Measurements from ENCODE around the gene PRPF40A. TPM values are rescaled to one million over a fixed set of nuclear protein-coding genes. Genes with fewer than 3 reads are reported as not detected.
"Not testable (repeated sequence)": the region's sequence is repeated elsewhere in the genome, so short reads cannot be mapped to it uniquely, and the experiment has no call there.

The PRPF40A gene
- total RNA-seq, 1 donor from 2014 or later, result 129 TPM

- intact Hi-C loops (cut with micrococcal nuclease), result no loop called here
- Mint-ChIP-seq H3K27me3 (no peaks in the 10 kb centered on the region), H3K27ac (no peak overlapping the region), H3K36me3 (ENCODE audit: low read depth) (peaks cover 26% of the 10 kb centered on the region), H3K9me3 (no peaks in the 10 kb centered on the region), H3K4me1 (peaks cover 31% of the 10 kb centered on the region), H3K4me3 (no peak overlapping the region)
- TF ChIP-seq, protein P1, sequence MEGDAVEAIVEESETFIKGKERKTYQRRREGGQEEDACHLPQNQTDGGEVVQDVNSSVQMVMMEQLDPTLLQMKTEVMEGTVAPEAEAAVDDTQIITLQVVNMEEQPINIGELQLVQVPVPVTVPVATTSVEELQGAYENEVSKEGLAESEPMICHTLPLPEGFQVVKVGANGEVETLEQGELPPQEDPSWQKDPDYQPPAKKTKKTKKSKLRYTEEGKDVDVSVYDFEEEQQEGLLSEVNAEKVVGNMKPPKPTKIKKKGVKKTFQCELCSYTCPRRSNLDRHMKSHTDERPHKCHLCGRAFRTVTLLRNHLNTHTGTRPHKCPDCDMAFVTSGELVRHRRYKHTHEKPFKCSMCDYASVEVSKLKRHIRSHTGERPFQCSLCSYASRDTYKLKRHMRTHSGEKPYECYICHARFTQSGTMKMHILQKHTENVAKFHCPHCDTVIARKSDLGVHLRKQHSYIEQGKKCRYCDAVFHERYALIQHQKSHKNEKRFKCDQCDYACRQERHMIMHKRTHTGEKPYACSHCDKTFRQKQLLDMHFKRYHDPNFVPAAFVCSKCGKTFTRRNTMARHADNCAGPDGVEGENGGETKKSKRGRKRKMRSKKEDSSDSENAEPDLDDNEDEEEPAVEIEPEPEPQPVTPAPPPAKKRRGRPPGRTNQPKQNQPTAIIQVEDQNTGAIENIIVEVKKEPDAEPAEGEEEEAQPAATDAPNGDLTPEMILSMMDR (IDR thresholded peaks at IDR 0.05), result no peak
- ChIA-PET POLR2A (no interaction called here), CTCF (no interaction called here)
- ATAC-seq (ENCODE audit: low read depth) (no peak), DNase-seq (no peak)
These were observed 6.7 kb upstream of the PRPF40A start for GRCh38 chr2:152723918-152724317.

DNA sequence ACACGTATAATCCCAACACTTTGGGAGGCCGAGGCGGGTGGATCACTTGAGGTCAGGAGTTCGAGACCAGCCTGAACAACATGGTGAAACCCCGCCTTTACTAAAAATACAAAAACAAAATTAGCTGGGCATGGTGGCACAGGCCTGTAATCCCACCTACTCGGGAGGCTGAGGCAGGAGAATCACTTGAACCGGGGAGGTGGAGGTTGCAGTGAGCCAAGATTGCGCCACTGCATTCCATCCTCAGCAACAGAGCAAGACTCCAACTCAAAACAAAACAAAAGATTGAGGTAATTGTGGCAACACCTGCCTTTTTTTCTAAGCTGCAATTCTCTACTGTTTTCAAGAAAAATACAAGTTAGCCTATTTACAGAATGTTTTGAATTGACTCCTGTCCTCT is 5.4 kb upstream of the PRPF40A start:
- peaks cover 32% of the 10 kb centered on the region for H3K4me1 Mint-ChIP-seq
- ATAC-seq (ENCODE audit: low read depth); H3K4me3 Mint-ChIP-seq; H3K9me3 Mint-ChIP-seq; H3K27ac Mint-ChIP-seq; H3K27me3 Mint-ChIP-seq; DNase-seq; CTCF ChIA-PET; intact Hi-C loops (cut with micrococcal nuclease): not testable (repeated sequence)
- peaks cover 36% of the 10 kb centered on the region for H3K36me3 Mint-ChIP-seq (ENCODE audit: low read depth)
- POLR2A ChIA-PET, result interaction anchor here (0.5 kb wide), 1 partner anchor 61 kb away, joined by 7 read pairs; no protein-coding TSS in a partner anchor

DNA sequence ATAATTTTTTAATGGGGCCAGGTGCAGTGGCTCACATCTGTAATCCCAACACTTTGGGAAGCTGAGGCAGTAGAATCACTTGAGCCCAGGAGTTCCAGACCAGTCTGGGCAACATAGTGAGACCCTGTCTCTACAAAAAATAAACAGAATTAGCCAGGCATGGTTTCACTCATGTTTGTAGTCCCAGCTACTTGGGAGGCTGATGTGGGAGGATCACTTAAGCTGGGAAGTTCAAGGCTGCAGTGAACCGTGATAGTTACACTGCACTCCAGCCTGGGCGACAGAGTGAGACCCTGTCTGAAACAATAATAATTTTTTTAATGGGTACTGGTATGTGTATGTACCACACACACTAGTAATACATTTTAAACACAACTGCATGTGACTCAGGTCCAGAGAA is 3.5 kb upstream of the PRPF40A start:
- DNase-seq (no peak), ATAC-seq (ENCODE audit: low read depth) (no peak)
- ChIA-PET POLR2A (interaction anchor here (0.5 kb wide), 1 partner anchor 1432 kb away, joined by 8 read pairs; no protein-coding TSS in a partner anchor), CTCF (interaction anchor here (1.9 kb wide), 1 partner anchor 22 kb away, joined by 4 read pairs; no protein-coding TSS in a partner anchor)
- peaks cover 48% of the 10 kb centered on the region for H3K4me1 Mint-ChIP-seq
- intact Hi-C loops (cut with micrococcal nuclease), result no loop called here
- no peak overlapping the region for H3K4me3 Mint-ChIP-seq
- no peak overlapping the region for H3K27ac Mint-ChIP-seq
- H3K36me3 Mint-ChIP-seq (ENCODE audit: low read depth), result peaks cover 50% of the 10 kb centered on the region
- no peaks in the 10 kb centered on the region for H3K27me3 Mint-ChIP-seq
- H3K9me3 Mint-ChIP-seq, result no peaks in the 10 kb centered on the region
- TF ChIP-seq, protein P1 (IDR thresholded peaks at IDR 0.05), result no peak

DNA sequence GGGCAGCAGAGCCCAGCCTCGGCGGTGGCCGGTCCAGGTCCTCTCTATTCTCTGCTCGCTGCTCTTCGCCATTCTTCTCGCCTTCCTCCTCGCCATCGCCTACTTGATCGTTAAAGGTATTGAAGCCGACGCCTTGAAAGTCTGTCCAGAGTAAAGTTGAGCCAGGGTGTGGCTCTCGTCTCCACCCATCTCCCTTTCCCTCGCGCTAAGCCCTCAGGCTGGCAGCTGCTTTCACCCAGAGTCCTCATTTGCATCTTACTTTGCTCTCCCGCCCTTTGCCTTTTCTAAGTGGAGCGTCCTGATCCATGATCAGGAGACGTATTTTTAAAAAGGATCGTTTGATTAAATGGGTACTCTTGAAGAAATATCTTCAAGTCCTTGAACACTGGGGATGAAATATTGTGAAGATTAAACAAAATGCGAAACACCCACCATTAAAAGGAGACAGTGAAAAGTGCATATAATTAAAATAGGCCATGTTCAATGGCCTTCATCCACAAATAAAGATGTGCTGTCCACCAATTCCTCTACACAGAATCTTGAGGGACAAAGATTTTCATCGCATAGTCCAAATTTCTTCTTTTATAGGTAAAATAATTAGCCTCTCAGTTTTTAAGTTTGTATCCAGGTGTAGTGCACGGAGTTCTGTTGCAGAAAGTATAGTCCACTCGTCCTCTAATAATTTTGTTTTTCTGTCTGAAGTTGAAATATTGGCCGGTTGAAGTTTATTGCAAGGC is 1.8 kb upstream of the PRPF40A start:
- peaks cover 56% of the 10 kb centered on the region for H3K4me1 Mint-ChIP-seq
- POLR2A ChIA-PET, result interaction anchor here (0.9 to 1.5 kb wide), 2 partner anchors 7 to 11 kb away, joined by 3 to 5 read pairs; no protein-coding TSS in a partner anchor
- no peaks in the 10 kb centered on the region for H3K27me3 Mint-ChIP-seq
- intact Hi-C loops (cut with micrococcal nuclease), result loop anchor here (1.0 to 5.0 kb wide), 4 partner anchors 21 to 1457 kb away; partner anchors contain the start of genes NMI and RBM43
- no peak for DNase-seq
- peaks cover 52% of the 10 kb centered on the region for H3K36me3 Mint-ChIP-seq (ENCODE audit: low read depth)
- ATAC-seq (ENCODE audit: low read depth), result no peak
- peak overlapping the region; percentile 98 for H3K27ac Mint-ChIP-seq
- H3K9me3 Mint-ChIP-seq, result no peaks in the 10 kb centered on the region
- TF ChIP-seq, protein P1 (IDR thresholded peaks at IDR 0.05), result no peak
- CTCF ChIA-PET, result interaction anchor here (1.9 kb wide), 1 partner anchor 24 kb away, joined by 4 read pairs; no protein-coding TSS in a partner anchor
- H3K4me3 Mint-ChIP-seq, result peak overlapping the region; percentile 100

DNA sequence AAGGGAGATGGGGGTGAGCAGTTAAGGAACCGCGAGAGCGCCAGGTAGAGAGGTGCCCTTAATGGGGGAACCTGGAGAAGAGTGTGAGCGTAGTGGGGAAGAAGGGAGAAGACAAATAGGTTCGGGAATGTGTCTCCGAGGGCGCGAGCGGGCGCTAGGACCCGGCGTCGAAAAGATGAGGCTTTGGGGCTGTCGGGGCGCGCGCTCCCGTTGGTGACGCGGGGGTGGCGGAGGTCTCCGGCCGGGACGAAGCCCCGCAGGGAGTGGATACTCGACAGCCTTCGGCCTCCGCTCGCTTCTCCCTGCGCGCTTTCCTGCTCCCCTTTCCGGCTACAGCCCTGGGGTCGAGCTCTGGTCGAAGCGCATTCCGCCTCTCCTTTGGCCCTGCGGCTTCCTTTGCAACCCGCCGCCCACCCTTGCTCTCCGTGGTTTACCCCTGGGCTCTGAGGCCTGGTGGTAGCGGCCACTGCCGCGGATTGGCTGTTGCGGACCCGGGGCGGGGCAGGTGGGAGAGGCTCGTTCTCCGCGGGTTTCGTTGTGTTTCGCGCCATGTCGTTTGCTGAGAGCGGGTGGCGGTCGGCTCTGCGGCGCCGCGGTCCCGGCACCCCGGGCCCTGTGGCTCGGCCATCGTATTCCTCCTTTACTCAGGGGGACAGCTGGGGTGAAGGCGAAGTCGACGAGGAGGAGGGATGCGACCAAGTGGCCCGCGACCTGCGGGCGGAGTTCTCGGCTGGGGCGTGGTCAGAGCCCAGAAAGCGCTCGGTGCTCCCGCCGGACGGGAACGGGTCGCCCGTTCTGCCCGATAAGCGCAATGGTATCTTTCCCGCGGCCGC is 1.0 kb upstream of the PRPF40A start, which contains the start of gene ARL6IP6:
Gene ARL6IP6, plus strand, starts transcription at position 545 of the 833 bp plus-strand sequence. Its CDS starts 5 bp downstream, at position 550.
- peaks cover 52% of the 10 kb centered on the region for H3K4me1 Mint-ChIP-seq
- H3K9me3 Mint-ChIP-seq, result no peaks in the 10 kb centered on the region
- CTCF ChIA-PET, result no interaction called here

More for the DNA sequence above, 1.0 kb upstream of the PRPF40A start, which contains the start of gene ARL6IP6:
- H3K36me3 Mint-ChIP-seq (ENCODE audit: low read depth), result peaks cover 53% of the 10 kb centered on the region
- DNase-seq (peak; percentile 94), ATAC-seq (ENCODE audit: low read depth) (peak; percentile 60)
- H3K27ac Mint-ChIP-seq, result peak within 1 kb of the TSS; percentile 98
- H3K27me3 Mint-ChIP-seq, result no peaks in the 10 kb centered on the region
- POLR2A ChIA-PET, result interaction anchor here (0.6 to 2.8 kb wide), 7 partner anchors 8 to 963 kb away, joined by 3 to 27 read pairs (median 5); partner anchors contain the start of genes ARL5A and STAM2
- intact Hi-C loops (cut with micrococcal nuclease), result loop anchor here (5.0 kb wide), 3 partner anchors 1306 to 1456 kb away; partner anchors contain the start of genes NMI and RBM43
- TF ChIP-seq, protein P1 (IDR thresholded peaks at IDR 0.05), result no peak
- peak within 1 kb of the TSS; percentile 100 for H3K4me3 Mint-ChIP-seq
